K562 (cell line): Measurements from ENCODE around the gene FKBP15. TPM values are rescaled to one million over a fixed set of nuclear protein-coding genes. Genes with fewer than 3 reads are reported as not detected.

ENCODE experiments used
- ATAC-seq: fragments of 200-7000 bp; cut with Tn5 transposase; 3 replicates; pipeline ENCODE4 v1.9.1; 2020; ENCODE audit warnings: moderate library complexity
- BruUV-seq: library from RNA; stranded (reverse); fragments of 400-500 nt; replicated peaks from 2 replicates; lab custom pipeline; 2021; lab: Mats Ljungman, UMichigan
- CTCF ChIA-PET: fragments of 300-600 bp; formaldehyde crosslinking; extraction: SDS; loops from one replicate; lab custom pipeline; 2021; ENCODE audit warnings: low intra/inter-chr PET ratio; lab: Yijun Ruan, JAX
- POLR2A ChIA-PET: fragments of 300-600, 350-650 bp; sonication (Branson Sonifier 250); formaldehyde crosslinking; extraction: SDS; loops from one replicate; lab custom pipeline; 2021; ENCODE audit warnings: antibody characterized with exemption, inconsistent platforms; lab: Yijun Ruan, JAX
- DNase-seq, 4 experiments: peaks; one replicate each; pipeline versions ENCODE4 v3.0.0 to v3.0.0-alpha.2; 2011 to 2018; ENCODE audit warnings: low spot score in 3 of 4, mixed read lengths in 3 of 4; ENCODE audit errors: extremely low read depth in 1 of 4
- FAIRE-seq: peaks from 2 replicates; lab custom pipeline; 2011; peaks lifted over from hg19 to GRCh38; lab: Jason Lieb, UNC
- H2AFZ ChIP-seq: 2 replicates; pipeline ENCODE4 v1.6.0; 2011; ENCODE audit warnings: low read depth, low read length, control low read depth, inconsistent platforms
- H3K27ac ChIP-seq: fragments of 200-600 bp; 3 replicates; pipeline ENCODE4 v1.8.0; 2011; ENCODE audit warnings: low read depth, mild to moderate bottlenecking, control low read depth, inconsistent platforms, low read length, moderate library complexity, mixed read lengths; ENCODE audit errors: extremely low read depth
- H3K27me3 ChIP-seq, 2 experiments: fragments of 300-600 bp in 1 of 2; 2 replicates in 1 of 2; 3 replicates in 1 of 2; pipeline versions ENCODE4 v1.6.0 to v1.8.0; 2011; ENCODE audit warnings: inconsistent platforms in 2 of 2, low read length in 2 of 2, mild to moderate bottlenecking in 1 of 2, mixed read lengths in 1 of 2, moderate library complexity in 1 of 2; ENCODE audit not compliant: control insufficient read depth in 2 of 2, insufficient read depth in 2 of 2
- H3K36me3 ChIP-seq: fragments of 300-600 bp; 3 replicates; pipeline ENCODE4 v1.8.0; 2011; ENCODE audit warnings: mild to moderate bottlenecking, low read length, inconsistent platforms; ENCODE audit not compliant: control insufficient read depth, insufficient read depth
- H3K4me1 ChIP-seq, 2 experiments: fragments of 200-600 bp in 1 of 2; replicated peaks in 1 of 2; 2 replicates in 1 of 2; 3 replicates in 1 of 2; pipeline versions ENCODE4 v1.5.1 to v1.8.0; 2011; ENCODE audit warnings: inconsistent platforms in 2 of 2, low read length in 2 of 2, mild to moderate bottlenecking in 1 of 2, mixed read lengths in 1 of 2, moderate library complexity in 1 of 2; ENCODE audit not compliant: control insufficient read depth in 2 of 2, insufficient read depth in 2 of 2
- H3K4me2 ChIP-seq: 2 replicates; pipeline ENCODE4 v1.6.1; 2011; ENCODE audit warnings: low read length, control low read depth, inconsistent platforms, mixed read lengths; ENCODE audit not compliant: insufficient read depth
- H3K4me3 ChIP-seq: fragments of 200-600 bp; sonication (generic), shearing (Covaris generic); 2 replicates; pipeline ENCODE4 v1.5.1; 2016; ENCODE audit warnings: control low read depth, inconsistent platforms
- H3K79me2 ChIP-seq: fragments of 200-600 bp; 3 replicates; pipeline ENCODE4 v1.8.0; 2011; ENCODE audit warnings: low read length, inconsistent platforms; ENCODE audit not compliant: control insufficient read depth, insufficient read depth
- H3K9ac ChIP-seq, 2 experiments: 2 replicates each; pipeline versions ENCODE4 v1.6.0 to v1.6.1; 2011; ENCODE audit warnings: low read depth in 2 of 2, low read length in 2 of 2, control low read depth in 1 of 2, inconsistent platforms in 1 of 2, mild to moderate bottlenecking in 1 of 2, mixed read lengths in 1 of 2; ENCODE audit not compliant: insufficient read depth in 1 of 2
- H3K9me1 ChIP-seq: one replicate; pipeline ENCODE4 v1.6.0; 2011; ENCODE audit warnings: inconsistent platforms, mild to moderate bottlenecking, low read length, moderate library complexity; ENCODE audit not compliant: control insufficient read depth, insufficient read depth
- H3K9me3 ChIP-seq: replicated peaks from 2 replicates; pipeline ENCODE4 v1.5.1; 2011; ENCODE audit warnings: low read depth, low read length, inconsistent platforms; ENCODE audit not compliant: control insufficient read depth, insufficient read depth
- H4K20me1 ChIP-seq: replicated peaks from 2 replicates; pipeline ENCODE4 v1.6.1; 2011; ENCODE audit warnings: low read length, inconsistent platforms, mixed read lengths; ENCODE audit not compliant: control insufficient read depth, insufficient read depth
- TFAM ChIP-seq: fragments of 250-450 bp; sonication (Bioruptor Pico); conservative IDR thresholded peaks from 2 replicates; pipeline ENCODE4 v1.5.0; 2021; ENCODE audit warnings: mild to moderate bottlenecking, moderate library complexity
- ZNF253 ChIP-seq: fragments of 250-450 bp; sonication (Bioruptor Pico); conservative IDR thresholded peaks from 2 replicates; pipeline ENCODE4 v1.6.1; 2021; ENCODE audit warnings: mild to moderate bottlenecking
- ZNF766 ChIP-seq: fragments of 200-800 bp; sonication (Bioruptor generic); conservative IDR thresholded peaks from 2 replicates; pipeline ENCODE4 v1.6.1; 2016; ENCODE audit warnings: missing genetic modification characterization, missing compliant biosample characterization
- WGBS: fragments of 100-300 bp; shearing (Covaris generic); methylation state at CpG from one replicate; pipeline ENCODE4 v1.1.6; 2016; ENCODE audit warnings: low coverage, mixed read lengths; ENCODE audit not compliant: insufficient coverage; ENCODE audit errors: missing lambda C conversion rate; 5-methylcytosine and 5-hydroxymethylcytosine counted together
- in situ Hi-C: fragments of 300-500 bp; cut with MboI; formaldehyde crosslinking; loops from 4 replicates; pipeline ENCODE4 v1.15.0; 2018; ENCODE audit warnings: inconsistent platforms, mixed read lengths
- intact Hi-C: fragments of 100-400 bp; cut with micrococcal nuclease; formaldehyde crosslinking; loops from 2 replicates; pipeline ENCODE4 v1.14.2; 2022
- polyA plus RNA-seq, 8 experiments: library from polyadenylated mRNA; depleted of rRNA in 4 of 8; stranded (reverse) in 5 of 8; unstranded in 3 of 8; fragments of >200 nt; fragmentation: Nextera tagmentation in 2 of 8; fragmentation: Illumina TruSeq in 1 of 8; extraction: Ambion mirVana in 2 of 8; extraction: Trizol in 1 of 8; gene quantifications; 2 replicates each; pipeline versions ENCODE4 v1.2.1 to v1.2.3, GENCODE V29; 2011 to 2014; ENCODE audit warnings: inconsistent platforms in 1 of 8, missing spikeins in 1 of 8
- total RNA-seq, 7 experiments: library from RNA; depleted of rRNA in 6 of 7; stranded (reverse); fragments of >200 nt in 6 of 7; fragmentation: Illumina TruSeq in 2 of 7; extraction: Trizol in 2 of 7; gene quantifications; 2 replicates each; pipeline versions ENCODE4 v1.2.1 to v1.2.3, GENCODE V29; 2011 to 2021; ENCODE audit warnings: low replicate concordance in 1 of 7

FKBP15 gene
- total and polyA plus RNA-seq, 9 of the 15 experiments (the other 6 are each of a cell fraction or from before 2014, with no cell fraction given): 8.7 to 38.0 (median 18.9) TPM

DNA sequence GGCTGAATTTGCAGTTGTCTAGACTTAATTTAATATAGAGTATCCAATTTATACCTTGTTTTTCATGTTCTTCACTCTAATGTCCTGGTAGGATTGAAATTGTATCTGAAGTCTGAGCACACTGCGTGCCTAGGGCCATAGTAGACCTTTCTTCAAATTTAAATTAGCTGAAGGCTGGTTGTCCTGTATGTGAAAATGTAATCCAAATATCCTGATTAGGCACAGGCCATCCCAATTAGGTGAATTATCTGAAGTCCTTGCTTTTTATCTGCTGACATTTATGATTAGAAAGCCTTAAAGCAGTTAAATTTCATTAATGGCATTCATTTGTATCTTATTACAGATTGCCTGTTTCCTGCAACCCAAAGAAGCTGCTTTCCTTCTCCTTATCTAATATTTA, 33.9 kb upstream of the FKBP15 start:
- FAIRE-seq: no peak
- Histone ChIP-seq H3K27ac (no peak overlapping the region), H3K27me3 (no peaks in the 10 kb centered on the region), H4K20me1 (no peaks in the 10 kb centered on the region), H3K4me2 (no peak overlapping the region), H3K36me3 (peaks cover 33% of the 10 kb centered on the region; the same call in 2 of the 3 replicates), H3K9ac (no peak overlapping the region), H3K79me2 (no peaks in the 10 kb centered on the region; the same call in 2 of the 3 replicates), H3K4me1 (no peaks in the 10 kb centered on the region), H3K9me1 (no peaks in the 10 kb centered on the region), H3K9me3 (no peaks in the 10 kb centered on the region), H3K4me3 (no peak overlapping the region), H2AFZ (no peak overlapping the region)
- WGBS: 73% methylated on average over 1 of the region's 1 CpG
- no peak for ATAC-seq
- in situ Hi-C loops (no loop called here), intact Hi-C loops (no loop called here)
- no peak for DNase-seq
- ChIA-PET CTCF (no interaction called here), POLR2A (interaction anchor here (0.7 kb wide), 1 partner anchor 33 kb away, joined by 3 read pairs; no protein-coding TSS in a partner anchor)
- no peak for TF ChIP-seq TFAM (CRISPR knock-in tag)
- BruUV-seq: no TSS peak

DNA sequence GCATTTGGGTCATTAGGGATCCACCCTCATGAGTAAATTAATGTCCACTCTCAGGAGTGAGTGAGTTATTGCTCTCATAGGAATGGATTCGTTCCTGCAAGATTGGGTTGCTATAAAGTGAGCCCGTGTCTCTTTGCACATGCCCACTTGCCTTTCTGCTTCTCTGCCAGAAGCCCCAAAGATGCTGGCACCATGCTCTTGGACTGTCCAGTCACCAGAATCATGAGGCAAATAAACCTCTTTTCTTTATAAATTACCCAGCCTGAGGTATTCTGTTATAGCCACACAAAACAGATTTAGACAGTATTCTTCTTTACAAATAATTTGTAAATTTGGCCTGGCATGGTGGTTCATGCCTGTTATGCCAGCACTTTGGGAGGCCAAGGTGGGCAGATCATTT, 29.7 kb upstream of the FKBP15 start:
- no peaks in the 10 kb centered on the region for H3K9me3 ChIP-seq
- no peak overlapping the region for H3K4me2 ChIP-seq
- no peak overlapping the region for H3K27ac ChIP-seq
- no peak overlapping the region for H2AFZ ChIP-seq
- ATAC-seq (no peak), FAIRE-seq (no peak), DNase-seq (no peak)
- ChIA-PET POLR2A (no interaction called here), CTCF (no interaction called here)
- no peak overlapping the region for H3K4me3 ChIP-seq
- no peaks in the 10 kb centered on the region for H4K20me1 ChIP-seq
- no TSS peak for BruUV-seq
- no peaks in the 10 kb centered on the region for H3K27me3 ChIP-seq
- H3K36me3 ChIP-seq: no peaks in the 10 kb centered on the region; the same call in 2 of the 3 replicates
- TF ChIP-seq ZNF766 (CRISPR knock-in tag) (peak; percentile 97), ZNF253 (CRISPR knock-in tag) (no peak)
- in situ Hi-C loops (no loop called here), intact Hi-C loops (no loop called here)
- H3K9me1 ChIP-seq: no peaks in the 10 kb centered on the region
- 44% methylated on average over 2 of the region's 2 CpGs for WGBS
- peaks cover 0 to 3% of the 10 kb centered on the region in 2 experiments; a peak in 2 of 5 replicates for H3K4me1 ChIP-seq
- peaks cover 5% of the 10 kb centered on the region; the same call in 1 of the 3 replicates for H3K79me2 ChIP-seq
- H3K9ac ChIP-seq: no peak overlapping the region
